Sigmoid colon (tissue), 4 donors: Measurements from ENCODE around the gene FSTL4.

Source experiments
- CTCF ChIP-seq, 4 experiments: fragments of 450-650 bp in 3 of 4; fragments of 200-600 bp in 1 of 4; IDR thresholded peaks; one replicate each; pipeline ENCODE4 v1.5.1; 2016 to 2019; ENCODE audit warnings: antibody characterized with exemption in 4 of 4, mild to moderate bottlenecking in 3 of 4, moderate library complexity in 2 of 4
- POLR2AphosphoS5 ChIP-seq, 4 donors: sonication (generic); formaldehyde crosslinking; IDR thresholded peaks; one replicate each; pipeline ENCODE4 v1.6.1; 2017; ENCODE audit warnings: antibody characterized with exemption in 4 of 4

DNA sequence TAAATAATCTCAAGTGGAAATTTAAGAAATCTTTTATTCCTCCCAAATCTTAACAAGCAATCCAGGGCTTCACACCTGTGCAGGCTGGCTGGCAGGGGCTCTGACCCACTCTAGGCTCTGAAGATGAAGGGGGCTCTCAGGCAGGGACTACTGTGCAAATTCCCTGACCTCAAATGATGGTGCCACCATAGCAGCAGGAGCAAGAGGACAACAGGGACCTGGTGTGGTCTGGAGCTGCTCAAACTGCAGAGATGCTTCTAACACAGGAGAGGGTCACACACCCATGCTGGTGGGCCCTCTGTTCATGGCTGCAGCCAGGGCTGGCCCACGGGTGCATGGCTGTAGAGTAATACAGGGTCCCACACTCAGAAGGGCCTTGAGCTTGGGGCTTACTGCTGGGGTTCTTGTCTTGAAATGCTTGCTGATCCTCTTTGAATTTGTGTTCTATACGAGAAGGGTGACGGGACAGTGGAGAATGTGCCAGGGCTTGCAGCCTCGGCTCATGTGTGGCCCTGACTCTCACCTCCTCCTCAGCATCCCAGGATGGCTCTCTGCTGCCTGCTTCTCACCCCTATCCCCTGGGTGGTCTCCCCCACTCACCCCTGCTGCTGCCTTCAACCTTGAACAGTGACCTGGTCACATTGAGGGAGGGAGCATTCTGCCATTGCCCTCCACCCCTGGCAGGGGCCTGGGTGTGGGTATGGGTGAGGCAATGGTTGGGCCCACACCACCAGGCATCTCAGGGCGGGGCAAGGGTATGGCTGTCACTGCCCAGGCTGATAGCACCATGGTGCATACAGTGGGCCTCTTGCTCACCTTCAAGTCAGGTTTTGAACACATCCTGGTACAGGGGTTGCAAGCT, 191.7 kb downstream of the FSTL4 start:
- TF ChIP-seq CTCF (IDR thresholded peaks at IDR 0.05): no peak
- TF ChIP-seq POLR2AphosphoS5 (IDR thresholded peaks at IDR 0.05): no peak
